ENCODE results near the gene TBC1D9B.

DNA sequence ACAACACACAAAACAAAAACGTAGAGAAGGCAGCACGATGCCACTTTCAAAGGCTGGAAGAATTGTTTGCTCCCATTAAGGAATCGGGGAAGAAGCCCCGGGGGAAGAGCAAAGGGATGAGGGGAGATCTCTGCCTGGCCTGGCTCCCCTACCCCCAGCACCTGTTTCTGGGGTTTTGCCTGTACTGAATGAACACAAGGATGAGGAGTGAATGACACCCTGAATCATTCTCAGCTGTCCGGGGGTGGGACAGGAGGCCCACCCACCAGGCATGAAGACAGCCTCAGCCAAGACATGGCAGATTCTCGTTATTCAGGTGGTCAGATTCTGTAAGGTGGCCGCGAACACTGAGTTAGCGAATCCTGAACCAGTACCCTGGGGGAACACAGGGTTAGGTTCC is 7.5 kb downstream of the TBC1D9B start:
- TF ChIP-seq, protein P1, sequence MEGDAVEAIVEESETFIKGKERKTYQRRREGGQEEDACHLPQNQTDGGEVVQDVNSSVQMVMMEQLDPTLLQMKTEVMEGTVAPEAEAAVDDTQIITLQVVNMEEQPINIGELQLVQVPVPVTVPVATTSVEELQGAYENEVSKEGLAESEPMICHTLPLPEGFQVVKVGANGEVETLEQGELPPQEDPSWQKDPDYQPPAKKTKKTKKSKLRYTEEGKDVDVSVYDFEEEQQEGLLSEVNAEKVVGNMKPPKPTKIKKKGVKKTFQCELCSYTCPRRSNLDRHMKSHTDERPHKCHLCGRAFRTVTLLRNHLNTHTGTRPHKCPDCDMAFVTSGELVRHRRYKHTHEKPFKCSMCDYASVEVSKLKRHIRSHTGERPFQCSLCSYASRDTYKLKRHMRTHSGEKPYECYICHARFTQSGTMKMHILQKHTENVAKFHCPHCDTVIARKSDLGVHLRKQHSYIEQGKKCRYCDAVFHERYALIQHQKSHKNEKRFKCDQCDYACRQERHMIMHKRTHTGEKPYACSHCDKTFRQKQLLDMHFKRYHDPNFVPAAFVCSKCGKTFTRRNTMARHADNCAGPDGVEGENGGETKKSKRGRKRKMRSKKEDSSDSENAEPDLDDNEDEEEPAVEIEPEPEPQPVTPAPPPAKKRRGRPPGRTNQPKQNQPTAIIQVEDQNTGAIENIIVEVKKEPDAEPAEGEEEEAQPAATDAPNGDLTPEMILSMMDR (IDR thresholded peaks at IDR 0.05), result no peak
- TF ChIP-seq POLR2A (IDR thresholded peaks at IDR 0.05) (no peak), POLR2AphosphoS5 (IDR thresholded peaks at IDR 0.05; ENCODE audit: insufficient read depth in 1 of 2, low read depth in 1 of 2) (no peak)

Data from vagina (tissue), 2 donors.